Loucy (cell line): Measurements from ENCODE around the gene CETP.

Experiments
- CTCF ChIP-seq: fragments of 200-600 bp; sonication (generic); conservative IDR thresholded peaks from 2 replicates; pipeline ENCODE4 v1.5.1; 2014; ENCODE audit warnings: mild to moderate bottlenecking, antibody characterized with exemption, low read length
- EZH2phosphoT487 ChIP-seq: fragments of 200-600 bp; IDR thresholded peaks from 2 replicates; pipeline ENCODE4 v1.6.1; 2018; ENCODE audit warnings: antibody characterized with exemption, mild to moderate bottlenecking, moderate library complexity, borderline replicate concordance

GRCh38 chr16:56941092-56941491 is 20.7 kb upstream of the CETP start:
- no peak for TF ChIP-seq CTCF
- no peak for TF ChIP-seq EZH2phosphoT487
